ENCODE results near the gene ARID1B.

ARID1B gene

GRCh38 chr6:157091856-157092460 lies 314.8 kb downstream of the ARID1B start:
- in situ Hi-C loops (cut with MboI; ENCODE audit: low sequenced_read_pairs), result no loop called here

- in situ Hi-C loops (cut with MboI; ENCODE audit: low sequenced_read_pairs), result no loop called here
These were observed 315.6 kb downstream of the ARID1B start for GRCh38 chr6:157092736-157093135.

- in situ Hi-C loops (cut with MboI; ENCODE audit: low sequenced_read_pairs), result no loop called here
These were observed 316.4 kb downstream of the ARID1B start for GRCh38 chr6:157093536-157093935.

- in situ Hi-C loops (cut with MboI; ENCODE audit: low sequenced_read_pairs), result no loop called here
These were observed 316.9 kb downstream of the ARID1B start for GRCh38 chr6:157094038-157094437.

- in situ Hi-C loops (cut with MboI; ENCODE audit: low sequenced_read_pairs), result no loop called here
These were observed 317.9 kb downstream of the ARID1B start for GRCh38 chr6:157095084-157095483.

GRCh38 chr6:157095569-157095968 lies 318.4 kb downstream of the ARID1B start:
- in situ Hi-C loops (cut with MboI; ENCODE audit: low sequenced_read_pairs), result no loop called here

- in situ Hi-C loops (cut with MboI; ENCODE audit: low sequenced_read_pairs), result no loop called here
These were observed 318.9 kb downstream of the ARID1B start for GRCh38 chr6:157096105-157096504.

GRCh38 chr6:157096522-157096921 lies 319.3 kb downstream of the ARID1B start:
- in situ Hi-C loops (cut with MboI; ENCODE audit: low sequenced_read_pairs), result no loop called here

- in situ Hi-C loops (cut with MboI; ENCODE audit: low sequenced_read_pairs), result no loop called here
These were observed 320.2 kb downstream of the ARID1B start for GRCh38 chr6:157097255-157097955.

GRCh38 chr6:157098999-157099398 lies 321.8 kb downstream of the ARID1B start:
- in situ Hi-C loops (cut with MboI; ENCODE audit: low sequenced_read_pairs), result no loop called here

- in situ Hi-C loops (cut with MboI; ENCODE audit: low sequenced_read_pairs), result no loop called here
These were observed 322.9 kb downstream of the ARID1B start for GRCh38 chr6:157099912-157100593.

GRCh38 chr6:157101166-157101565 lies 324.0 kb downstream of the ARID1B start:
- in situ Hi-C loops (cut with MboI; ENCODE audit: low sequenced_read_pairs), result no loop called here

- in situ Hi-C loops (cut with MboI; ENCODE audit: low sequenced_read_pairs), result no loop called here
These were observed 327.6 kb downstream of the ARID1B start for GRCh38 chr6:157104803-157105202.

- in situ Hi-C loops (cut with MboI; ENCODE audit: low sequenced_read_pairs), result no loop called here
These were observed 329.3 kb downstream of the ARID1B start for GRCh38 chr6:157106487-157106886.

GRCh38 chr6:157107571-157107914 lies 330.4 kb downstream of the ARID1B start:
- in situ Hi-C loops (cut with MboI; ENCODE audit: low sequenced_read_pairs), result no loop called here

GRCh38 chr6:157107915-157108651 lies 330.9 kb downstream of the ARID1B start:
- in situ Hi-C loops (cut with MboI; ENCODE audit: low sequenced_read_pairs), result no loop called here

GRCh38 chr6:157108923-157109322 lies 331.7 kb downstream of the ARID1B start:
- in situ Hi-C loops (cut with MboI; ENCODE audit: low sequenced_read_pairs), result no loop called here

GRCh38 chr6:157110607-157111006 lies 333.4 kb downstream of the ARID1B start:
- in situ Hi-C loops (cut with MboI; ENCODE audit: low sequenced_read_pairs), result no loop called here

- in situ Hi-C loops (cut with MboI; ENCODE audit: low sequenced_read_pairs), result no loop called here
These were observed 336.2 kb downstream of the ARID1B start for GRCh38 chr6:157113389-157113788.

GRCh38 chr6:157116426-157116825 lies 339.2 kb downstream of the ARID1B start:
- in situ Hi-C loops (cut with MboI; ENCODE audit: low sequenced_read_pairs), result no loop called here

- in situ Hi-C loops (cut with MboI; ENCODE audit: low sequenced_read_pairs), result no loop called here
These were observed 340.4 kb downstream of the ARID1B start for GRCh38 chr6:157117431-157118095.

Measured in HL-60/S4 treated with phorbol 12-myristate 13-acetate at 8.2 ng/mL for 4 days and 3 days (cell line).